ENCODE measurements around the gene MAP4K4. TPM values are rescaled to one million over a fixed set of nuclear protein-coding genes. Genes with fewer than 3 reads are reported as not detected.

MAP4K4 gene
- total and polyA plus RNA-seq, 2 of the 13 experiments (the other 11 are each of a cell fraction or from before 2014, with no cell fraction given): 105 to 264 TPM

DNA sequence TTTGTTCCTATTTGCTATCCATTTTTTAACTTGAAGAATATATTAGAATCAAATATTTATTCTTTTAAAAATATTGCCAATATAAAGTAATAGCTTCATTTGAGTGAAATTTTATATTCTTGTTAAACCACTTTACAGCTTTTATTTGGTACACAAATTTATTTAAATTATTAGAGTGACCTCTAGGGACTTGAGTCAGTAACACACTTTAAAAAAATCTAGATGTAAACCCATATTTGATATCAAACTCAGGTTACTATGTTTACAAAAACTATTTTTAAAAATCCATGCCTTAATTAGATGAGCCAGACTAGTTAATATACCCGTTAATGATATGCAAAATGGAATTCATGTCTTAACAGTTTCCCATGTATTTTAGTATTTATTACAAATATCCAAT is 134.6 kb downstream of the MAP4K4 start:
- TSS peak; percentile 2 for BruUV-seq (replicated peaks)
- WGBS (ENCODE audit: low lambda C conversion rate): 94% methylated on average over 1 of the region's 1 CpG
- CTCF ChIA-PET (ENCODE audit: low intra/inter-chr PET ratio, low total read pairs): interaction anchor here (1.3 to 2.8 kb wide), 3 partner anchors 39 to 413 kb away, joined by 3 to 18 read pairs (median 16); no protein-coding TSS in a partner anchor

More for the DNA sequence above, 134.6 kb downstream of the MAP4K4 start:
- DNase-seq (ENCODE audit: low spot score) (no peak), ATAC-seq (no peak), FAIRE-seq (no peak)
- H2AFZ ChIP-seq (ENCODE audit: low read length): no peak overlapping the region
- H3K4me3 ChIP-seq (replicated peaks in 1 of 3; ENCODE audit: insufficient read depth in 1 of 3, low read depth in 2 of 3, low read length in 3 of 3): no peak overlapping the region
- H3K4me1 ChIP-seq (ENCODE audit: insufficient read depth, low read length): peaks cover 43% of the 10 kb centered on the region
- intact Hi-C loops (cut with micrococcal nuclease; ENCODE audit: unreplicated experiment): loop anchor here (5.0 kb wide), 1 partner anchor 315 kb away; no protein-coding TSS in a partner anchor
- no peak overlapping the region for H3K4me2 ChIP-seq (ENCODE audit: low read depth, low read length)
- H4K20me1 ChIP-seq (ENCODE audit: insufficient read depth, low read length): peaks cover 8% of the 10 kb centered on the region; the same call in 1 of the 2 replicates
- in situ Hi-C loops (cut with HindIII; ENCODE audit: extremely low pct_ligation_motif_present, low pct_unique_long_range_greater_than_20kb): no loop called here
- POLR2A ChIA-PET: interaction anchor here (1.3 kb wide), 1 partner anchor 61 kb away, joined by 5 read pairs; no protein-coding TSS in a partner anchor
- peaks cover 46 to 88% of the 10 kb centered on the region in 2 experiments for H3K36me3 ChIP-seq (replicated peaks in 1 of 2; ENCODE audit: control insufficient read depth in 1 of 2, insufficient read depth in 2 of 2, low read length in 2 of 2)
- H3K27me3 ChIP-seq (ENCODE audit: control insufficient read depth in 1 of 2, insufficient read depth in 2 of 2, low read length in 2 of 2): no peaks in the 10 kb centered on the region
- no peak overlapping the region for H3K27ac ChIP-seq (ENCODE audit: extremely low read length, insufficient read depth, low read length)
- H3K9ac ChIP-seq (ENCODE audit: insufficient read depth, low read depth, low read length): no peak overlapping the region
- H3K79me2 ChIP-seq (ENCODE audit: insufficient read depth, low read length): peaks cover 23% of the 10 kb centered on the region
- no peaks in the 10 kb centered on the region for H3K9me3 ChIP-seq (ENCODE audit: low read length)
- TF ChIP-seq, protein P1, sequence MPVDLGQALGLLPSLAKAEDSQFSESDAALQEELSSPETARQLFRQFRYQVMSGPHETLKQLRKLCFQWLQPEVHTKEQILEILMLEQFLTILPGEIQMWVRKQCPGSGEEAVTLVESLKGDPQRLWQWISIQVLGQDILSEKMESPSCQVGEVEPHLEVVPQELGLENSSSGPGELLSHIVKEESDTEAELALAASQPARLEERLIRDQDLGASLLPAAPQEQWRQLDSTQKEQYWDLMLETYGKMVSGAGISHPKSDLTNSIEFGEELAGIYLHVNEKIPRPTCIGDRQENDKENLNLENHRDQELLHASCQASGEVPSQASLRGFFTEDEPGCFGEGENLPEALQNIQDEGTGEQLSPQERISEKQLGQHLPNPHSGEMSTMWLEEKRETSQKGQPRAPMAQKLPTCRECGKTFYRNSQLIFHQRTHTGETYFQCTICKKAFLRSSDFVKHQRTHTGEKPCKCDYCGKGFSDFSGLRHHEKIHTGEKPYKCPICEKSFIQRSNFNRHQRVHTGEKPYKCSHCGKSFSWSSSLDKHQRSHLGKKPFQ (CRISPR knock-in tag; IDR thresholded peaks at IDR 0.05; ENCODE audit: insufficient replicate concordance): no peak
- peak; percentile 31; the same call in 1 of the 2 replicates for TF ChIP-seq STAG1 (CRISPR knock-in tag; IDR thresholded peaks at IDR 0.05)
- TF ChIP-seq, protein P2, sequence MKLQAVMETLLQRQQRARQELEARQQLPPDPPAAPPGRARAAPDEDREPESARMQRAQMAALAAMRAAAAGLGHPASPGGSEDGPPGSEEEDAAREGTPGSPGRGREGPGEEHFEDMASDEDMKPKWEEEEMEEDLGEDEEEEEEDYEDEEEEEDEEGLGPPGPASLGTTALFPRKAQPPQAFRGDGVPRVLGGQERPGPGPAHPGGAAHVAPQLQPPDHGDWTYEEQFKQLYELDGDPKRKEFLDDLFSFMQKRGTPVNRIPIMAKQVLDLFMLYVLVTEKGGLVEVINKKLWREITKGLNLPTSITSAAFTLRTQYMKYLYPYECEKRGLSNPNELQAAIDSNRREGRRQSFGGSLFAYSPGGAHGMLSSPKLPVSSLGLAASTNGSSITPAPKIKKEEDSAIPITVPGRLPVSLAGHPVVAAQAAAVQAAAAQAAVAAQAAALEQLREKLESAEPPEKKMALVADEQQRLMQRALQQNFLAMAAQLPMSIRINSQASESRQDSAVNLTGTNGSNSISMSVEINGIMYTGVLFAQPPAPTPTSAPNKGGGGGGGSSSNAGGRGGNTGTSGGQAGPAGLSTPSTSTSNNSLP (IDR thresholded peaks at IDR 0.05; ENCODE audit: low read depth, low read length): 0 out of 2 replicates have a peak, but pooled peaks have one; percentile 24
